ENCODE data around the gene HK1.
"Not testable (repeated sequence)": the region's sequence is repeated elsewhere in the genome, so short reads cannot be mapped to it uniquely, and the experiment has no call there.

HK1 gene

DNA sequence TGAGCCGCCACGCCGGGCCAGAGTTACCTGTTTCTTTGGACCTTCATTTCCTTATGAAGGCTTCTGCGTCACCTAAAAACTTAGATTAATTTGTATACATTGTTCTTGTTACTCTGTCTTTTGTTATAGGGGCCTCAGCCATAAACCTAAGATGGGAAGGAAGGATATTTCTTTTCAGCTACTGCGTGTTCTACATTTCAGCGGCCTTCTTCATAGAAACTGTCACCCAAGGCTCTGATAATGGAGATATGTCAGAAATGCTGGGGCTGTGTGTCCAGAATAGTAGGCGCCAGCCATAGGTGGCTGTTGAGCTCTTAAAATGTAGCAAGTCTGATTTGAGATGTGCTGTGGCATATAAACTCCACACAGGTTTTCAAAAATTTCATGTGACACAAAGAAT is 52.9 kb downstream of the HK1 start:
- TF ChIP-seq EZH2phosphoT487 (IDR thresholded peaks at IDR 0.05; ENCODE audit: low read depth): no peak
- no peak for TF ChIP-seq CTCF (IDR thresholded peaks at IDR 0.05; ENCODE audit: low read depth, low read length)
- H3K27ac ChIP-seq (ENCODE audit: low read length): no peak overlapping the region
- H3K4me2 ChIP-seq (ENCODE audit: low read length): no peak overlapping the region
- H3K9ac ChIP-seq (ENCODE audit: low read length): no peak overlapping the region
- no peaks in the 10 kb centered on the region for H3K9me3 ChIP-seq (ENCODE audit: insufficient read depth, low read length)
- H3K27me3 ChIP-seq (ENCODE audit: low read depth, low read length): no peaks in the 10 kb centered on the region
- H3K36me3 ChIP-seq (replicated peaks; ENCODE audit: low read depth, low read length): no peaks in the 10 kb centered on the region
- peaks cover 13% of the 10 kb centered on the region for H3K4me1 ChIP-seq (ENCODE audit: low read length)
- peaks cover 16% of the 10 kb centered on the region for H3K79me2 ChIP-seq (ENCODE audit: low read length)
- H4K20me1 ChIP-seq (ENCODE audit: insufficient read depth, low read length): no peaks in the 10 kb centered on the region
- no peak overlapping the region for H2AFZ ChIP-seq (ENCODE audit: low read depth, low read length)
- H3K4me3 ChIP-seq (ENCODE audit: low read length): no peak overlapping the region

GRCh38 chr10:69332278-69333010 is 54.1 kb downstream of the HK1 start:
- H3K4me2 ChIP-seq (ENCODE audit: low read length): no peak overlapping the region

GRCh38 chr10:69333205-69333604 is 54.9 kb downstream of the HK1 start:
- Histone ChIP-seq H4K20me1 (ENCODE audit: insufficient read depth, low read length) (peaks cover 10% of the 10 kb centered on the region), H3K79me2 (ENCODE audit: low read length) (peaks cover 9% of the 10 kb centered on the region), H3K4me1 (ENCODE audit: low read length) (peaks cover 4% of the 10 kb centered on the region), H2AFZ (ENCODE audit: low read depth, low read length) (no peak overlapping the region), H3K36me3 (replicated peaks; ENCODE audit: low read depth, low read length) (no peaks in the 10 kb centered on the region), H3K27ac (ENCODE audit: low read length) (no peak overlapping the region), H3K9me3 (ENCODE audit: insufficient read depth, low read length) (no peaks in the 10 kb centered on the region), H3K4me3 (ENCODE audit: low read length) (no peak overlapping the region), H3K27me3 (ENCODE audit: low read depth, low read length) (no peaks in the 10 kb centered on the region), H3K4me2 (ENCODE audit: low read length) (no peak overlapping the region), H3K9ac (ENCODE audit: low read length) (no peak overlapping the region)
- TF ChIP-seq EZH2phosphoT487 (IDR thresholded peaks at IDR 0.05; ENCODE audit: low read depth) (no peak), CTCF (IDR thresholded peaks at IDR 0.05; ENCODE audit: low read depth, low read length) (no peak)

More at GRCh38 chr10:69332278-69333010, 54.1 kb downstream of the HK1 start:
- peaks cover 7% of the 10 kb centered on the region for H4K20me1 ChIP-seq (ENCODE audit: insufficient read depth, low read length)
- no peak for TF ChIP-seq CTCF (IDR thresholded peaks at IDR 0.05; ENCODE audit: low read depth, low read length)
- no peak for TF ChIP-seq EZH2phosphoT487 (IDR thresholded peaks at IDR 0.05; ENCODE audit: low read depth)
- no peak overlapping the region for H3K4me3 ChIP-seq (ENCODE audit: low read length)
- no peak overlapping the region for H2AFZ ChIP-seq (ENCODE audit: low read depth, low read length)
- H3K9ac ChIP-seq (ENCODE audit: low read length): no peak overlapping the region
- no peaks in the 10 kb centered on the region for H3K9me3 ChIP-seq (ENCODE audit: insufficient read depth, low read length)
- no peaks in the 10 kb centered on the region for H3K27me3 ChIP-seq (ENCODE audit: low read depth, low read length)
- peaks cover 11% of the 10 kb centered on the region for H3K4me1 ChIP-seq (ENCODE audit: low read length)
- H3K79me2 ChIP-seq (ENCODE audit: low read length): peaks cover 13% of the 10 kb centered on the region
- no peak overlapping the region for H3K27ac ChIP-seq (ENCODE audit: low read length)
- H3K36me3 ChIP-seq (replicated peaks; ENCODE audit: low read depth, low read length): no peaks in the 10 kb centered on the region

DNA sequence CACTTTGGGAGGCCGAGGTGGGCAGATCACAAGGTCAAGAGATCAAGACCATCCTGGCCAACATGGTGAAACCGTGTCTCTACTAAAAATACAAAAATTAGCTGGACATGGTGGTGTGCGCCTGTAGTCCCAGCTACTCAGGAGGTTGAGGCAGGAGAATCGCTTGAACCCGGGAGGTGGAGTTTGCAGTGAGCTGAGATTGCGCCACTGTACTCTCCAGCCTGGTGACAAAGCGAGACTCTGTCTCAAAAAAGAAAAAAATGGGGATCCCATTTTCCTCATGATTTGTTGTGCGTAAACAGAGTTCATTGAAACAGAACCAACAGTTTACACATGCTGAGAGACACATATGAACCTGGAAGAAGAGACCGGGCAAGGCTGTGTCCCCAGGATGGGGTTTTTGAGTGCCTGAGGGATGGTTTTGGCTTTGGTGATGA is 55.6 kb downstream of the HK1 start:
- not testable (repeated sequence) for H3K4me1 ChIP-seq (ENCODE audit: low read length); H2AFZ ChIP-seq (ENCODE audit: low read depth, low read length); H3K4me3 ChIP-seq (ENCODE audit: low read length); H3K9ac ChIP-seq (ENCODE audit: low read length); H3K27ac ChIP-seq (ENCODE audit: low read length); H3K4me2 ChIP-seq (ENCODE audit: low read length); H3K27me3 ChIP-seq (ENCODE audit: low read depth, low read length); H3K79me2 ChIP-seq (ENCODE audit: low read length); H3K36me3 ChIP-seq (replicated peaks; ENCODE audit: low read depth, low read length); H3K9me3 ChIP-seq (ENCODE audit: insufficient read depth, low read length)
- H4K20me1 ChIP-seq (ENCODE audit: insufficient read depth, low read length): peaks cover 12% of the 10 kb centered on the region
